Urinary bladder (tissue), 4 donors: Measurements from ENCODE around the gene AK1. TPM values are rescaled to one million over a fixed set of nuclear protein-coding genes. Genes with fewer than 3 reads are reported as not detected.

Experiments used
- DNase-seq: peaks from one replicate; pipeline ENCODE4 v3.0.0-alpha.2; 2015; ENCODE audit errors: extremely low spot score
- H3K27ac ChIP-seq: one replicate; pipeline ENCODE4 v1.5.1; 2013; ENCODE audit warnings: low read depth, mild to moderate bottlenecking, moderate library complexity
- H3K36me3 ChIP-seq: one replicate; pipeline ENCODE4 v1.6.1; 2013; ENCODE audit warnings: mild to moderate bottlenecking, moderate library complexity; ENCODE audit not compliant: insufficient read depth
- H3K4me1 ChIP-seq: one replicate; pipeline ENCODE4 v1.6.1; 2013; ENCODE audit warnings: mild to moderate bottlenecking, moderate library complexity; ENCODE audit not compliant: insufficient read depth
- H3K4me3 ChIP-seq: one replicate; pipeline ENCODE4 v1.5.1; 2013; ENCODE audit warnings: low read depth, low read length
- WGBS: extraction: QIAGEN DNeasy Blood & Tissue Kit; methylation state at CpG from one replicate; pipeline ENCODE4 v1.1.7; 2013; 5-methylcytosine and 5-hydroxymethylcytosine counted together
- polyA plus RNA-seq: library from polyadenylated mRNA; stranded (reverse); fragments of 200-250 nt; gene quantifications from one replicate; pipeline ENCODE4 v1.2.3, GENCODE V29; 2013
- total RNA-seq: library from RNA; depleted of rRNA; stranded (reverse); fragments of >200 nt; gene quantifications from one replicate; pipeline ENCODE4 v1.2.3, GENCODE V29; 2014
- donor health status: healthy with polysubstance abuse.
- donor health status: healthy.

Gene AK1, protein sequence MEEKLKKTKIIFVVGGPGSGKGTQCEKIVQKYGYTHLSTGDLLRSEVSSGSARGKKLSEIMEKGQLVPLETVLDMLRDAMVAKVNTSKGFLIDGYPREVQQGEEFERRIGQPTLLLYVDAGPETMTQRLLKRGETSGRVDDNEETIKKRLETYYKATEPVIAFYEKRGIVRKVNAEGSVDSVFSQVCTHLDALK
- 27.3 TPM for total RNA-seq
- 57.2 TPM for polyA plus RNA-seq

DNA sequence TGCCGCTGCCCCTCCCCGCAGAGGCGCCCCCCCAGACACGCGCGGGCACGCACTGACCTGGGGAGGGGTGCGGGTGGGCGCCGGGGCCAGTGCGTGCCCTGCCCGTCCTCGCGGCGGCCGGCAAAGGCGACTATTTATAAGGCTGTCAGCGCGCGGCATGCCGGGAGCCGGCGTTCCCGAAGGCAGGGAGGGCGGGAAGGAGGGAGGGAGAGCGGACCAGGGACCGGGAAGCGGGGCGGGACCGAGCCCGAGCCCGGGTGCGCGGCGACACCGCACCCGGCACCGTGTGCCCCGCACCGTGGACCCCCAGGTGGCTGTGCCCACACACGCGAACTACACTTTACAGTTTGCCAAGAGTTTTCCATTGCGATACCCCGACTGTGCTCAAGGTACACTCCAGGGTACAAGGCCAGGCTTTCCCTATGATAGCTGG is at the start of gene AK1:
Gene AK1 (minus strand): TSS at position 110 of the 433 bp plus-strand sequence. CDS start 3,058 bp downstream, outside the sequence.
- WGBS, result 2% methylated on average over 42 of the region's 44 CpGs
- Histone ChIP-seq H3K36me3 (no peaks in the 10 kb centered on the region), H3K27ac (no peak within 1 kb of the TSS), H3K4me1 (no peaks in the 10 kb centered on the region), H3K4me3 (peak within 1 kb of the TSS; percentile 52)
- DNase-seq, result no peak

GRCh38 chr9:127926906-127927200 is 49.4 kb upstream of the AK1 start:
- Histone ChIP-seq H3K4me1 (no peaks in the 10 kb centered on the region), H3K27ac (no peak overlapping the region), H3K4me3 (peak overlapping the region; percentile 8), H3K36me3 (no peaks in the 10 kb centered on the region)
- WGBS, result 14% methylated on average over 19 of the region's 19 CpGs
- DNase-seq, result no peak

DNA sequence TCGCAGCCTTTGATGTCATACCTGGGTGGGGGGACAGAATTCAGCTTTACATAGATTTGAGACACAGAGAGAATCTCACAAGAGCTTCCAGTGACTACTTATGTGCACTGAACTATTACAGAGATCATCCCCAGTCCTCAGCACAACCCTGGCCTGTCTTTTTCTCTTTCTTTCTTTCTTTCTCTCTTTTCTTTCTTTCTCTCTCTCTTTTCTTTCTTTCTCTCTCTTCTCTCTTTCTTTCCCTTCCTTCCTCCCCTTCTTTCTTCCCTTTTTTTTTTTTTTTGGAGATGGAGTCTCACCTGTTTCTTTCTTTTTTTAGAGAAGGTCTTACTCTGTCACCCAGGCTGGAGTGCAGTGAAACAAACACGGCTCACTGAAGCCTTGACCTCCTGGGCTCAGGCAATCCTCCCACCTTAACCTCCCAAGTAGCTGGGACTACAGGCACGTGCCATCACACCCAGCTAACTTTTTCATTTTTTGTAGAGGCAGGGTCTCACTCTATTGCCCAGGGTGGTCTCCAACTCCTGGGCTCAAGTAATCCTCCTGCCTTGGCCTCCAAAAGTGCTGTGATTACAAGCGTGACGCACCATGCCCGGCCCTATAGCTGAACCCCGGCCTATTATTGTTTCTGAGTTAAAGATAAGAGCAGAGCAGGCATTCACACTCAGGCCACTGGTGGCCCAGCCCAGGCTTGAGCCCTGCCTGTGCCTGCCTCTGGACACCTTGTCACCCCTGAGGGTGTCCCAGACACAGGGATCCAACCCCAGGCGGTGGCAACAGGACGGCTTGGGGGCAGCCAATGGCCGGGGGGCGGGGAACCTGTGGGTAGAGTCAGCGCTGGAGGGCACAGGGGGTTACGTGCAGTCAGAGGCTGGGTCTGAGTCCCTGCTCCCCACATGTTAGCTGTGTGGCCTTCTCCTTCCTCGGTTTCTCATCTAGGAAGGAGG is 48.8 kb upstream of the AK1 start:
- Histone ChIP-seq H3K36me3 (no peaks in the 10 kb centered on the region), H3K27ac (no peak overlapping the region), H3K4me3 (no peak overlapping the region), H3K4me1 (no peaks in the 10 kb centered on the region)
- no peak for DNase-seq
- 73% methylated on average over 14 of the region's 14 CpGs for WGBS

DNA sequence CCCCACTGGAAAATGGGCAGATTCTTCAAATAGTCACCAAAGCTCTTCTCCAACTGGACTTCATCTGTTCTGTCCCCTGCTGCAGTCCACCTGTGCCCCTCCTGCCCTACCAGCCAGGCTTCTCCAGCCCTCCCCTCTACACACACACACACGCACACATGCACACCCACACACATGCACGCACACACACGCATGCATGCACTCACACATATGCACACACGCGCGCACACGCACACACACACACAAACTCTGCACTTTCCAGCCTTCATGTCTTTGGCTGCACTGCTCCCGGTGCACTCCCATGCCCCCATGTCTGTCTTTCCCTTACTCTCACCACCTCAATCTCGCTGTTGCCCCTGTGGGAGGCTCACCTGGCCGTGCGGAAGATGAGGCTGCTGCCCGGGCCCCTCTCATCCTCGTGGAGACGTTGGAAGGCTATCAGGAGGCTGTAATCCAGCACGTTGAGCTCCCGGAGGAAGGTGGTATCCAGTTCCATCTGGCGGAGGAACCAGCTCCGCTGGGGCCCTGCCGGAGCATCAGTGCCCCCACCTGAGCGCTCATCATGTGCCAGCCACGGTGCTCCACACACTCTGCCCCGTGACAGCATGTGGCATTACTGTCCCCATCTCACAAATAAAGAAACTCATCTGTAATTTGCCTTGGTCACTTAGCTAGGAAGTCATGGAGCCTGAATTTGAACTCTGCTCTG is 47.4 kb upstream of the AK1 start:
- no peak for DNase-seq
- Histone ChIP-seq H3K4me3 (no peak overlapping the region), H3K27ac (no peak overlapping the region), H3K36me3 (no peaks in the 10 kb centered on the region), H3K4me1 (no peaks in the 10 kb centered on the region)
- WGBS, result 85% methylated on average over 22 of the region's 22 CpGs

DNA sequence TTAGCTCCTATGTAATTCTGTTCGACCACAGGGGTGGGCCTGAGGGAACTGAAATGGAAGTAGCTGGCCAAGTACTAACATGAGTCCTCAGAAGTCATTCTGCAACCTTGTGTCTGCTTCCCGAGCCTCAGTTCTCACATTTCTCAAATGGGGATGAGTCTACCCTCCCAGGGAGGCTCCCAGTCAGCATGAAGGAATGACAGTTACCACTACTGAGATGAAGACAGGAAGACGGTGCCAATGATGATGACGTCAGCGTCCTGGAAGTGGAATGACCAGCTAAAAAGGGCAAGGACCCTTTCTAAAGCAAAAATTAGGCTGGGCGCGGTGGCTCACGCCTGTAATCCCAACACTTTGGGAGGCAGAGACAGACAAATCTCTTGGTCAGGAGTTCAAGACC is 46.3 kb upstream of the AK1 start:
- WGBS, result 83% methylated on average over 8 of the region's 8 CpGs
- no peaks in the 10 kb centered on the region for H3K4me1 ChIP-seq

DNA sequence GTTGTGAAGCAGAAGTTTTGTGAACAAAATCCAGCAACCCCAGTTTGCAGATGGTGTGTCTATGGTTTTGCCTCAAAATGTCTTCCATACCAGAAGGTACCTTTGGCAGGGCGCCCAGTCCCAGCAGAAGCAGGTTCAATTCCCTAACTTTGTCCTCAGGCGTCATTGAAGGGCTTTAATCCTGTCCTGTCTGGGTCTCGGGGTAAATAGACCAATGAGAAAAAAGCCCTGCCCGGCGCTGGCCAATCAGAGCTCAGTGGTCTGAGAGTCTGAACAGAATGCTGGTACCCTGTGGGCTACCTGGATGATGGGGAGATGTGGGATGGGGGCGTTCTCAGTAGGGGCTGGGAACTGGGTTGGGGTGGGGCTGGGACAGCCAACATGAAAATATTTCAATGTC is 45.6 kb upstream of the AK1 start:
- 53% methylated on average over 6 of the region's 6 CpGs for WGBS
- H3K4me3 ChIP-seq, result no peak overlapping the region
- no peaks in the 10 kb centered on the region for H3K36me3 ChIP-seq
- DNase-seq, result no peak
- no peaks in the 10 kb centered on the region for H3K4me1 ChIP-seq
- no peak overlapping the region for H3K27ac ChIP-seq

More for the DNA sequence above, 46.3 kb upstream of the AK1 start:
- no peak overlapping the region for H3K27ac ChIP-seq
- DNase-seq, result no peak
- H3K36me3 ChIP-seq, result no peaks in the 10 kb centered on the region
- no peak overlapping the region for H3K4me3 ChIP-seq

DNA sequence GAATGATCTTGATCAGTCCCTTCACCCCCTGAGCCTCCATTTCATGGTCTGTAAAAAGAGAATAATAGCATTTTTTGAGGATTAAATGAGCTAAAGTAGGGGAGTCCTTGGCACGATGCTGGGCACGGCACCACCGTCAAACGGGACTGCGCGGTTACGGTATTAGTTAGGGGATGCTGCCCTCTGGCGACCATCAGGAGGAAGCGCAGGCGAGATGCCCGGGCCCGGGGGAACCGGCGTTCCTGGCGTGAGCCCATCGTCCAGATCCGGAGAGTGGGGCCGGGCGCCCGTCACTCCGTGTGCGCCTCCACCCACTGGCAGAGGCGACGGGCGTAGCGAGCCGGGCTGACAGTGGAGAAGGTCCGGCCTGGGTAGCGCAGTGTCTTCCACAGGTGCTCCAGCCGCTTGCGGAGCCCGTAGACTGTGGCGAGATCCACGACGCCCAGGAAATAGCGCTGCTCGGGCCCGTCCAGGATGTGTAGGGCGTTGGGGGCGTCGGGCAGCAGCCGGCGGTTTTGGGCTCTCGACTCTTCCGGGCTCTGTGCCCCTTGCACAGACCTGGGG is 44.2 kb upstream of the AK1 start:
- Histone ChIP-seq H3K4me3 (no peak overlapping the region), H3K36me3 (no peaks in the 10 kb centered on the region), H3K4me1 (no peaks in the 10 kb centered on the region), H3K27ac (no peak overlapping the region)
- DNase-seq, result no peak
- 17% methylated on average over 45 of the region's 45 CpGs for whole genome bisulfite sequencing

DNA sequence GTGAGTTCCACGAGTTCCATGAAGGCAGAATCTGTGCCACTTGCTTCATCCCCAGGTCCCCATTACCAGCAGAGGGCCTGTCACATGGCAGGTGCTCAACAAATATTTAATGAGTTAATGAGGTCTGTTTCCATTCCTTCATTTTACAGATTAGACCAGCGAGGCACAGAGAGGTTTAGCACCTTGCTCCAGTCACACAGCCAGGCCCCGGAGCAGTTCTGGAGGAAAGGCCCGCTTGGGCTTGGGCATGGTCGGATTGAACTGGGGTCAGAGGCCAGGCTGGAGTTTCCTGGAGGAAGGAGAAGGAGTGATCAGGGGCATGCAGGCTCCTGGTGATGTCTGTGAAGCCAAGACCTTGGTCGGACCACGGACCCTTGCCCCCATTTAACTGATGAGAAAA is 43.3 kb upstream of the AK1 start:
- WGBS, result 86% methylated on average over 7 of the region's 7 CpGs
- Histone ChIP-seq H3K27ac (no peak overlapping the region), H3K4me3 (no peak overlapping the region), H3K4me1 (no peaks in the 10 kb centered on the region), H3K36me3 (no peaks in the 10 kb centered on the region)
- no peak for DNase-seq

DNA sequence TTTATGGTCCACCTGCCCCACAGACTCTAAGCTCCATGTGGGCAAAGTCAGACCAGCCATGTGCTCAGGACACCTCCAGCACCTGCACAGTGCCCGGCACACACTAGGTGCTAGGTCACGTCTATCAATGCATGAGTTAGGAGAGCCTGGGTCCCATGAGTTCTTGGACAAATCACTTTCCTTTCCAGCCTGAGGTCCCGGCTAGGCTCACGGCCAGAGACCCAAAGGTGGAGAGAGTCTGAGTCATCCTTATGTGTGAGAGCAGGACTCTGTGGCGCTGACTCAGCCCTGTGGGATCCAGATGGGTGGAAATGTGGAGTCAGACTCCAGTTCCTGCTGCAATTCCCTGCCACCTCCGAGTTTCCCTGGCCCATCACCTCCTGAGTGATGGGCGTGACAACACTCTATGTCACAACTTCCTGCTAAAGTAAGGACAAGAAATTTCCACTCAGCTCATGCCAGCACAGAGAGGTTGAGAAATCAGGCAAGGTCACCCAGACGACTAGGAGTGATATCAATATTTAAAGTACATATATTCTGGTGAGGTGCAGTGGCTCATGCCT is 41.9 kb upstream of the AK1 start:
- no peak for DNase-seq
- Histone ChIP-seq H3K36me3 (no peaks in the 10 kb centered on the region), H3K27ac (no peak overlapping the region), H3K4me3 (no peak overlapping the region), H3K4me1 (no peaks in the 10 kb centered on the region)
- 41% methylated on average over 8 of the region's 8 CpGs for WGBS

GRCh38 chr9:127918183-127919107 is 41.0 kb upstream of the AK1 start:
- 88% methylated on average over 8 of the region's 8 CpGs for whole genome bisulfite sequencing
- no peak for DNase-seq
- no peak overlapping the region for H3K4me3 ChIP-seq
- no peaks in the 10 kb centered on the region for H3K4me1 ChIP-seq
- H3K36me3 ChIP-seq, result no peaks in the 10 kb centered on the region
- H3K27ac ChIP-seq, result no peak overlapping the region

DNA sequence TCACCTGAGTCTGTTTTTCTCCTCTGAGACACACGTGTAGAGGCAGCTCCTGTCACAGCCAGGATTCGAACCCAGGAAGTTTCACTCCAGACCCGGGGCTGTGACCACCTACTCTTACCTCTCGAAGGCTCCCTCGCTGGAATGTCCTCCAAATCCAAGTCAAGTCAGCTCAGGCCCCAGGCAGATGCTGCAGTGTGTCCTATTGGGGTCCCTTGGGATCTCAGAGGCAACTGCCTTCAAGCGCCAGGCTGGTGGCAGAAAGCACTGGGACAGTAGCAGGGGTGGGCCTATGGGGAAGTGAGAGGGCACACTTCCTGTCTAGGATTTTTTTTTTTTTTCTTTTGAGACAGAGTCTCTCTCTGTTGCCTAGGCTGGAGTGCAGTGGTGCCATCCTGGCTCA is 40.1 kb upstream of the AK1 start:
- no peak overlapping the region for H3K27ac ChIP-seq
- no peak for DNase-seq
- no peaks in the 10 kb centered on the region for H3K4me1 ChIP-seq
- H3K36me3 ChIP-seq, result no peaks in the 10 kb centered on the region
- no peak overlapping the region for H3K4me3 ChIP-seq
- 76% methylated on average over 6 of the region's 6 CpGs for WGBS

DNA sequence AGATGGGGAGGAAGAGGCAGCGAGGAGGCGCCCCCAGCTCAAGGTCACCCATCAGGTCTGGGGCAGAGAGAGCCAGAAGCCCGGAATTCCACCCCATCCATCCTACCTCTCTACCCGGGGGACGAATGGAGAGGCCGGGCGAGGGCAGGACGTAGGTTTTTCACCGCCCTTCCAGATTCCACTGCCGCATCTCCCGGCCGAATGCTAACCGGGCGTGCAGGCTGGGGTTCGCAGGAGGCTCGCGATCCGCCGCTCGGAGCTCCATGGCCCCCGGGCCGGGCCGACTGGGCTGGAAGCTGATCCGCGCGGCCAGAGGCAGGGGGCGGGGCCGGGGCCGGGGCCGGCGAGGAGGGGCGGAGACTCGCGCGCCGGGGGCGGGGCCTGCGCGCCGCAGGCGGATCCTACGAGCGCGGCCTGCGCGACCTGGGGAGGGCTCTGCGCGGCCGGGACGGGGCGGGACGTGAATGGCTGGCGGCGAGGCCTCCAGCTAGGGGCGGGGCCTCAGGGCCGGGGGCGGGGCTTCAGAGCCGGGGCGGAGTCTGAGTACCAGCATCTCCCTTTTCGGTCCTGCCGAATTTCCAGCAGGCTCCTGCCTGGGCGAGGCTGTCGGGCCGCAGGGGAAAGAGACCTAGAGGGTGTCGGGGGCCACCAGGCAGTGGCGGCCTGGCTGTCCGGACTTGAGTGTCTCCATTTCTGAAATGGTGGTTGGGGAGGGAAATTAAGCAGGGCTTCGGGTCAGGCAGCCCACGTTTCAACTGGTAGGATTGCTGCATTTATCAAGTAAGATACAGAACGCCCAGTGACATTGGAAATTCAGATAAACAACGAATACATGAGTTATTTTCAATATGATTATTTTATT is 39.5 kb upstream of the AK1 start, which contains the start of gene ST6GALNAC4:
Gene ST6GALNAC4 (minus strand): TSS at position 322 of the 862 bp plus-strand sequence. CDS start 622 bp downstream, outside the sequence.
- Histone ChIP-seq H3K4me3 (peak within 1 kb of the TSS; percentile 61), H3K27ac (peak within 1 kb of the TSS; percentile 48), H3K4me1 (no peaks in the 10 kb centered on the region), H3K36me3 (no peaks in the 10 kb centered on the region)
- WGBS, result 3% methylated on average over 71 of the region's 71 CpGs
- DNase-seq, result no peak
